K562 (cell line): ENCODE measurements around the gene PARP14. TPM values are rescaled to one million over a fixed set of nuclear protein-coding genes. Genes with fewer than 3 reads are reported as not detected.
"Not testable (repeated sequence)": the region's sequence is repeated elsewhere in the genome, so short reads cannot be mapped to it uniquely, and the experiment has no call there.

Source experiments
- ATAC-seq: fragments of 200-7000 bp; cut with Tn5 transposase; 3 replicates; pipeline ENCODE4 v1.9.1; 2020; ENCODE audit warnings: moderate library complexity
- BruUV-seq: library from RNA; stranded (reverse); fragments of 400-500 nt; replicated peaks from 2 replicates; lab custom pipeline; 2021; lab: Mats Ljungman, UMichigan
- CTCF ChIA-PET: fragments of 300-600 bp; formaldehyde crosslinking; extraction: SDS; loops from one replicate; lab custom pipeline; 2021; ENCODE audit warnings: low intra/inter-chr PET ratio; lab: Yijun Ruan, JAX
- POLR2A ChIA-PET: fragments of 300-600, 350-650 bp; sonication (Branson Sonifier 250); formaldehyde crosslinking; extraction: SDS; loops from one replicate; lab custom pipeline; 2021; ENCODE audit warnings: antibody characterized with exemption, inconsistent platforms; lab: Yijun Ruan, JAX
- DNase-seq, 4 experiments: peaks; one replicate each; pipeline versions ENCODE4 v3.0.0 to v3.0.0-alpha.2; 2011 to 2018; ENCODE audit warnings: low spot score in 3 of 4, mixed read lengths in 3 of 4; ENCODE audit errors: extremely low read depth in 1 of 4
- FAIRE-seq: peaks from 2 replicates; lab custom pipeline; 2011; peaks lifted over from hg19 to GRCh38; lab: Jason Lieb, UNC
- H2AFZ ChIP-seq: 2 replicates; pipeline ENCODE4 v1.6.0; 2011; ENCODE audit warnings: low read depth, low read length, control low read depth, inconsistent platforms
- H3K27ac ChIP-seq: fragments of 200-600 bp; 3 replicates; pipeline ENCODE4 v1.8.0; 2011; ENCODE audit warnings: low read depth, mild to moderate bottlenecking, control low read depth, inconsistent platforms, low read length, moderate library complexity, mixed read lengths; ENCODE audit errors: extremely low read depth
- H3K27me3 ChIP-seq, 2 experiments: fragments of 300-600 bp in 1 of 2; 2 replicates in 1 of 2; 3 replicates in 1 of 2; pipeline versions ENCODE4 v1.6.0 to v1.8.0; 2011; ENCODE audit warnings: inconsistent platforms in 2 of 2, low read length in 2 of 2, mild to moderate bottlenecking in 1 of 2, mixed read lengths in 1 of 2, moderate library complexity in 1 of 2; ENCODE audit not compliant: control insufficient read depth in 2 of 2, insufficient read depth in 2 of 2
- H3K36me3 ChIP-seq: fragments of 300-600 bp; 3 replicates; pipeline ENCODE4 v1.8.0; 2011; ENCODE audit warnings: mild to moderate bottlenecking, low read length, inconsistent platforms; ENCODE audit not compliant: control insufficient read depth, insufficient read depth
- H3K4me1 ChIP-seq, 2 experiments: fragments of 200-600 bp in 1 of 2; replicated peaks in 1 of 2; 2 replicates in 1 of 2; 3 replicates in 1 of 2; pipeline versions ENCODE4 v1.5.1 to v1.8.0; 2011; ENCODE audit warnings: inconsistent platforms in 2 of 2, low read length in 2 of 2, mild to moderate bottlenecking in 1 of 2, mixed read lengths in 1 of 2, moderate library complexity in 1 of 2; ENCODE audit not compliant: control insufficient read depth in 2 of 2, insufficient read depth in 2 of 2
- H3K4me2 ChIP-seq: 2 replicates; pipeline ENCODE4 v1.6.1; 2011; ENCODE audit warnings: low read length, control low read depth, inconsistent platforms, mixed read lengths; ENCODE audit not compliant: insufficient read depth
- H3K4me3 ChIP-seq: fragments of 200-600 bp; sonication (generic), shearing (Covaris generic); 2 replicates; pipeline ENCODE4 v1.5.1; 2016; ENCODE audit warnings: control low read depth, inconsistent platforms
- H3K79me2 ChIP-seq: fragments of 200-600 bp; 3 replicates; pipeline ENCODE4 v1.8.0; 2011; ENCODE audit warnings: low read length, inconsistent platforms; ENCODE audit not compliant: control insufficient read depth, insufficient read depth
- H3K9ac ChIP-seq, 2 experiments: 2 replicates each; pipeline versions ENCODE4 v1.6.0 to v1.6.1; 2011; ENCODE audit warnings: low read depth in 2 of 2, low read length in 2 of 2, control low read depth in 1 of 2, inconsistent platforms in 1 of 2, mild to moderate bottlenecking in 1 of 2, mixed read lengths in 1 of 2; ENCODE audit not compliant: insufficient read depth in 1 of 2
- H3K9me1 ChIP-seq: one replicate; pipeline ENCODE4 v1.6.0; 2011; ENCODE audit warnings: inconsistent platforms, mild to moderate bottlenecking, low read length, moderate library complexity; ENCODE audit not compliant: control insufficient read depth, insufficient read depth
- H3K9me3 ChIP-seq: replicated peaks from 2 replicates; pipeline ENCODE4 v1.5.1; 2011; ENCODE audit warnings: low read depth, low read length, inconsistent platforms; ENCODE audit not compliant: control insufficient read depth, insufficient read depth
- H4K20me1 ChIP-seq: replicated peaks from 2 replicates; pipeline ENCODE4 v1.6.1; 2011; ENCODE audit warnings: low read length, inconsistent platforms, mixed read lengths; ENCODE audit not compliant: control insufficient read depth, insufficient read depth
- ARID1B ChIP-seq: fragments of 450-650 bp; IDR thresholded peaks from 2 replicates; pipeline ENCODE4 v1.6.1; 2016; ENCODE audit warnings: antibody characterized with exemption, mild to moderate bottlenecking, inconsistent platforms
- CBX3 ChIP-seq, 2 experiments: IDR thresholded peaks; 1 replicate in 1 of 2; 2 replicates in 1 of 2; pipeline ENCODE4 v1.6.1; 2012; ENCODE audit warnings: inconsistent platforms in 2 of 2, low read length in 2 of 2, borderline replicate concordance in 1 of 2, control low read depth in 1 of 2
- GTF2E2 ChIP-seq: fragments of 200-800 bp; sonication (Bioruptor generic); IDR thresholded peaks from 2 replicates; pipeline ENCODE4 v1.6.1; 2016; ENCODE audit warnings: missing genetic modification characterization, missing compliant biosample characterization
- HCFC1 ChIP-seq: IDR thresholded peaks from 2 replicates; pipeline ENCODE4 v1.6.1; 2012; ENCODE audit warnings: low read depth, low read length, improper control_type of control experiment
- MYBL2 ChIP-seq, 2 experiments: fragments of 450-650 bp in 1 of 2; sonication (generic) in 1 of 2; formaldehyde crosslinking in 1 of 2; IDR thresholded peaks; 2 replicates each; pipeline versions ENCODE4 v1.6.1 to v1.8.1; 2017 to 2022; ENCODE audit warnings: borderline replicate concordance in 1 of 2, inconsistent platforms in 1 of 2, low read depth in 1 of 2, mild to moderate bottlenecking in 1 of 2, missing genetic modification reagents in 1 of 2, moderate library complexity in 1 of 2
- NCOR1 ChIP-seq: fragments of 450-650 bp; IDR thresholded peaks from 2 replicates; pipeline ENCODE4 v1.6.1; 2016; ENCODE audit warnings: mild to moderate bottlenecking, moderate library complexity
- NR2C2 ChIP-seq, 2 experiments: fragments of 200-800 bp in 1 of 2; sonication (Bioruptor generic) in 1 of 2; sonication (generic) in 1 of 2; formaldehyde crosslinking in 1 of 2; IDR thresholded peaks; 2 replicates each; pipeline versions ENCODE4 v1.6.1 to v1.8.0; 2016 to 2022; ENCODE audit warnings: mild to moderate bottlenecking in 1 of 2, missing compliant biosample characterization in 1 of 2, missing genetic modification characterization in 1 of 2, missing genetic modification reagents in 1 of 2
- PHB2 ChIP-seq: fragments of 450-650 bp; IDR thresholded peaks from 2 replicates; pipeline ENCODE4 v1.6.1; 2017; ENCODE audit warnings: low read depth
- RBFOX2 ChIP-seq: fragments of 200-400 bp; formaldehyde crosslinking; IDR thresholded peaks from 2 replicates; pipeline ENCODE4 v1.6.1; 2017; ENCODE audit warnings: low read depth, mild to moderate bottlenecking, low read length, moderate library complexity
- SUPT5H ChIP-seq: fragments of 450-650 bp; IDR thresholded peaks from 2 replicates; pipeline ENCODE4 v1.6.1; 2016
- TEAD2 ChIP-seq: fragments of 450-650 bp; IDR thresholded peaks from 2 replicates; pipeline ENCODE4 v1.6.1; 2016; ENCODE audit warnings: missing genetic modification characterization, control low read depth, missing compliant biosample characterization
- XRCC5 ChIP-seq: fragments of 200-400 bp; formaldehyde crosslinking; IDR thresholded peaks from 2 replicates; pipeline ENCODE4 v1.6.1; 2017; ENCODE audit warnings: low read depth, mild to moderate bottlenecking, low read length
- ZNF436 ChIP-seq: fragments of 250-450, 450-650 bp; sonication (Bioruptor Pico); formaldehyde crosslinking; IDR thresholded peaks from 2 replicates; pipeline ENCODE4 v1.7.0; 2020; ENCODE audit warnings: mild to moderate bottlenecking
- ZNF512 ChIP-seq: IDR thresholded peaks from 2 replicates; pipeline ENCODE4 v1.6.1; 2016; ENCODE audit warnings: missing genetic modification characterization, missing compliant biosample characterization
- WGBS: fragments of 100-300 bp; shearing (Covaris generic); methylation state at CpG from one replicate; pipeline ENCODE4 v1.1.6; 2016; ENCODE audit warnings: low coverage, mixed read lengths; ENCODE audit not compliant: insufficient coverage; ENCODE audit errors: missing lambda C conversion rate; 5-methylcytosine and 5-hydroxymethylcytosine counted together
- in situ Hi-C: fragments of 300-500 bp; cut with MboI; formaldehyde crosslinking; loops from 4 replicates; pipeline ENCODE4 v1.15.0; 2018; ENCODE audit warnings: inconsistent platforms, mixed read lengths
- intact Hi-C: fragments of 100-400 bp; cut with micrococcal nuclease; formaldehyde crosslinking; loops from 2 replicates; pipeline ENCODE4 v1.14.2; 2022
- polyA plus RNA-seq, 8 experiments: library from polyadenylated mRNA; depleted of rRNA in 4 of 8; stranded (reverse) in 5 of 8; unstranded in 3 of 8; fragments of >200 nt; fragmentation: Nextera tagmentation in 2 of 8; fragmentation: Illumina TruSeq in 1 of 8; extraction: Ambion mirVana in 2 of 8; extraction: Trizol in 1 of 8; gene quantifications; 2 replicates each; pipeline versions ENCODE4 v1.2.1 to v1.2.3, GENCODE V29; 2011 to 2014; ENCODE audit warnings: inconsistent platforms in 1 of 8, missing spikeins in 1 of 8
- total RNA-seq, 7 experiments: library from RNA; depleted of rRNA in 6 of 7; stranded (reverse); fragments of >200 nt in 6 of 7; fragmentation: Illumina TruSeq in 2 of 7; extraction: Trizol in 2 of 7; gene quantifications; 2 replicates each; pipeline versions ENCODE4 v1.2.1 to v1.2.3, GENCODE V29; 2011 to 2021; ENCODE audit warnings: low replicate concordance in 1 of 7

The PARP14 gene
- total and polyA plus RNA-seq, 9 of the 15 experiments (the other 6 are each of a cell fraction or from before 2014, with no cell fraction given), result 3.1 to 14.4 (median 9.0) TPM

GRCh38 chr3:122682778-122683411, 2.3 kb downstream of the PARP14 start:
- in situ Hi-C loops, result loop anchor here (10.0 kb wide), 1 partner anchor 288 kb away; no protein-coding TSS in a partner anchor
- H3K79me2 ChIP-seq, result peaks cover 12% of the 10 kb centered on the region
- WGBS, result 80% methylated on average over 5 of the region's 11 CpGs
- H4K20me1 ChIP-seq, BruUV-seq, intact Hi-C loops, H3K9ac ChIP-seq, CTCF ChIA-PET, H3K9me3 ChIP-seq, H3K4me3 ChIP-seq, H3K27ac ChIP-seq, H2AFZ ChIP-seq, H3K4me2 ChIP-seq, ATAC-seq, H3K9me1 ChIP-seq, DNase-seq, FAIRE-seq, H3K27me3 ChIP-seq: not testable (repeated sequence)
- peaks cover 13 to 17% of the 10 kb centered on the region in 2 experiments; a peak in 4 of 5 replicates for H3K4me1 ChIP-seq
- peaks cover 13% of the 10 kb centered on the region; the same call in 2 of the 3 replicates for H3K36me3 ChIP-seq
- POLR2A ChIA-PET, result interaction anchor here (0.8 kb wide), 1 partner anchor 267 kb away, joined by 3 read pairs; the partner anchor contains the start of gene WDR5B

- DNase-seq (no peak), ATAC-seq (no peak), FAIRE-seq (no peak)
- Histone ChIP-seq H3K27ac (no peak overlapping the region), H3K36me3 (peaks cover 21% of the 10 kb centered on the region; the same call in 2 of the 3 replicates), H2AFZ (no peak overlapping the region), H3K27me3 (no peaks in the 10 kb centered on the region), H3K9me1 (no peaks in the 10 kb centered on the region), H3K79me2 (no peaks in the 10 kb centered on the region; the same call in 2 of the 3 replicates), H3K9me3 (no peaks in the 10 kb centered on the region), H3K4me1 (no peaks in the 10 kb centered on the region), H3K9ac (no peak overlapping the region)
- intact Hi-C loops, result no loop called here
- ChIA-PET POLR2A (interaction anchor here (0.9 to 1.1 kb wide), 2 partner anchors 8 to 25 kb away, joined by 3 read pairs; no protein-coding TSS in a partner anchor), CTCF (no interaction called here)
- no TSS peak for BruUV-seq
- in situ Hi-C loops, result loop anchor here (10.0 kb wide), 1 partner anchor 292 kb away; no protein-coding TSS in a partner anchor
- 76% methylated on average over 2 of the region's 2 CpGs for WGBS
- no peak for TF ChIP-seq ZNF512 (tag)
- no peak for TF ChIP-seq ARID1B
- TF ChIP-seq HCFC1, result no peak
- no peak for TF ChIP-seq MYBL2 (IDR thresholded peaks at IDR 0.05; ENCODE audit: low read depth)
- TF ChIP-seq MYBL2 (CRISPR knock-in tag; IDR thresholded peaks at IDR 0.05; ENCODE audit: borderline replicate concordance), result no peak
- TF ChIP-seq NR2C2 (CRISPR knock-in tag; IDR thresholded peaks at IDR 0.05), result no peak
- TF ChIP-seq NR2C2 (tag; IDR thresholded peaks at IDR 0.05), result no peak
- no peak for TF ChIP-seq CBX3 (IDR thresholded peaks at IDR 0.05; ENCODE audit: borderline replicate concordance in 1 of 2, low read length in 2 of 2)
- TF ChIP-seq ZNF436 (CRISPR knock-in tag), result no peak
- TF ChIP-seq XRCC5, result no peak
- no peak for TF ChIP-seq RBFOX2
- TF ChIP-seq SUPT5H, result no peak
- no peak for TF ChIP-seq TEAD2 (tag)
- no peak for TF ChIP-seq PHB2
- TF ChIP-seq GTF2E2 (tag), result no peak
- no peak for TF ChIP-seq NCOR1
- TF ChIP-seq, all 486 proteins: peak for 0
- H4K20me1 ChIP-seq, result no peaks in the 10 kb centered on the region
- H3K4me2 ChIP-seq, result no peak overlapping the region
- no peak overlapping the region for H3K4me3 ChIP-seq
Observed at GRCh38 chr3:122687298-122687697, 6.7 kb downstream of the PARP14 start.
